ENCODE data around the gene LRRC2. TPM values are rescaled to one million over a fixed set of nuclear protein-coding genes. Genes with fewer than 3 reads are reported as not detected.

Gene LRRC2
- polyA plus RNA-seq, 3 donors: not detected

DNA sequence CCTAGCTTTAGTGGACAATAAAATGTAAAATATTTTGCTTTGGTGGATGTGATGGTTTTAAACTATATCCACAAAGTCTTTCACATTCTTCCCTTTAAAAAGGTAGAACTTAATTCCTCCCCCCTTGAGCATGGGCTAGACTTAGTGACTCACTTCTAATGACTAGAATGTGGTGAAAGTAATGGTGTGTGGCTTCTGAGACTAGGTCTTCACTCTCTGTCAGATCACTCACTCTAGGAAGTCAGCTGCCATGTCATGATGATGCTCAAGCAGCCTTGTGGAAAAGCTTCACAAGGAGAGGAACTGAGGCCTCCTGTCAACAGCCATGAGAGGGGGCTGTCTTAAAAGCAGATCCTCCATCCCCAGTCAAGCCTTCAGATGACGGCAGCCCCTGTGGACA is 4.2 kb downstream of the LRRC2 start:
- Mint-ChIP-seq H3K27me3 (ENCODE audit: low read depth in 3 of 3) (peaks cover 31 to 39% (median 36%) of the 10 kb centered on the region in 3 donors), H3K27ac (no peak overlapping the region), H3K9me3 (peaks cover 0 to 6% (median 4%) of the 10 kb centered on the region in 7 donors), H3K4me3 (no peak overlapping the region), H3K4me1 (peaks cover 23% of the 10 kb centered on the region), H3K36me3 (no peaks in the 10 kb centered on the region)
- peaks cover 12 to 19% of the 10 kb centered on the region in 2 donors for H3K4me1 ChIP-seq (ENCODE audit: control insufficient read depth in 1 of 2, insufficient read depth in 2 of 2, low read length in 2 of 2)
- H3K4me3 ChIP-seq (replicated peaks in 1 of 3; ENCODE audit: low read depth in 2 of 3, low read length in 3 of 3): no peak overlapping the region
- DNase-seq: no peak
- intact Hi-C loops (cut with micrococcal nuclease): no loop called here
- no peak overlapping the region for H3K27ac ChIP-seq (ENCODE audit: low read depth in 1 of 2, low read length in 2 of 2)
- WGBS (ENCODE audit: insufficient coverage): no CpG with 5 or more reads among the region's 1 CpG
- H4K20me1 ChIP-seq (ENCODE audit: insufficient read depth, low read length): no peaks in the 10 kb centered on the region
- H3K4me2 ChIP-seq (replicated peaks; ENCODE audit: extremely low read depth, low read length, poor library complexity, severe bottlenecking): no peak overlapping the region
- H3K36me3 ChIP-seq (replicated peaks in 1 of 2; ENCODE audit: control insufficient read depth in 1 of 2, insufficient read depth in 2 of 2, low read length in 2 of 2): no peaks in the 10 kb centered on the region
- H3K27me3 ChIP-seq (ENCODE audit: control insufficient read depth in 2 of 2, insufficient read depth in 2 of 2, low read length in 2 of 2): peaks cover 25 to 29% of the 10 kb centered on the region in 2 donors
- TF ChIP-seq, protein P1, sequence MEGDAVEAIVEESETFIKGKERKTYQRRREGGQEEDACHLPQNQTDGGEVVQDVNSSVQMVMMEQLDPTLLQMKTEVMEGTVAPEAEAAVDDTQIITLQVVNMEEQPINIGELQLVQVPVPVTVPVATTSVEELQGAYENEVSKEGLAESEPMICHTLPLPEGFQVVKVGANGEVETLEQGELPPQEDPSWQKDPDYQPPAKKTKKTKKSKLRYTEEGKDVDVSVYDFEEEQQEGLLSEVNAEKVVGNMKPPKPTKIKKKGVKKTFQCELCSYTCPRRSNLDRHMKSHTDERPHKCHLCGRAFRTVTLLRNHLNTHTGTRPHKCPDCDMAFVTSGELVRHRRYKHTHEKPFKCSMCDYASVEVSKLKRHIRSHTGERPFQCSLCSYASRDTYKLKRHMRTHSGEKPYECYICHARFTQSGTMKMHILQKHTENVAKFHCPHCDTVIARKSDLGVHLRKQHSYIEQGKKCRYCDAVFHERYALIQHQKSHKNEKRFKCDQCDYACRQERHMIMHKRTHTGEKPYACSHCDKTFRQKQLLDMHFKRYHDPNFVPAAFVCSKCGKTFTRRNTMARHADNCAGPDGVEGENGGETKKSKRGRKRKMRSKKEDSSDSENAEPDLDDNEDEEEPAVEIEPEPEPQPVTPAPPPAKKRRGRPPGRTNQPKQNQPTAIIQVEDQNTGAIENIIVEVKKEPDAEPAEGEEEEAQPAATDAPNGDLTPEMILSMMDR (IDR thresholded peaks at IDR 0.05): no peak
- H3K9ac ChIP-seq (ENCODE audit: insufficient read depth, low read length, poor library complexity, severe bottlenecking): no peak overlapping the region
- H3K79me2 ChIP-seq (ENCODE audit: insufficient read depth, low read length): no peaks in the 10 kb centered on the region
- H3K9me3 ChIP-seq (replicated peaks in 1 of 2; ENCODE audit: control insufficient read depth in 1 of 2, insufficient read depth in 1 of 2, low read length in 2 of 2): no peaks in the 10 kb centered on the region
- no peak overlapping the region for H2AFZ ChIP-seq (ENCODE audit: insufficient read depth, low read depth, low read length, poor library complexity, severe bottlenecking)

DNA sequence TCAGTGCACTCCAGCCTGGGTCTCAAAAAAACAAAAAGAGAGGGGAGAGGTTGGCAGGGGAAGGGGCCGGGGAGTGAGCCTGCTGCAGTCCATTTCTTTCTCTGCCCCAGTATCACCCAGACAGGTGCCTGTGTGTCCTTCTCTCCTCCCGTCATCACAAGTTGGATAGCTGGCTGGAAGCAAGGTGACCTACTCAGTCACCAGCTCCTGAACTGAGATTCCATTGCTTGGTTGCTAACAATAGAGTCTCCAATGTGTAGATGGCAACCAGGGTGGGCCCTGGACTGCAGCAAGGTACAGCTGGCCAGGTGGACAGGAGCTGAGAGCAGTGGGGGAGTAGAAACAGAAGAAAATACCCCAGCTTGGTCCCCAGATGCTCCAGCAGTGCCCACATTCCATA is 4.6 kb downstream of the LRRC2 start:
- Mint-ChIP-seq H3K9me3 (peaks cover 0 to 6% (median 4%) of the 10 kb centered on the region in 7 donors), H3K27ac (no peak overlapping the region), H3K4me1 (peaks cover 23% of the 10 kb centered on the region), H3K4me3 (no peak overlapping the region), H3K27me3 (ENCODE audit: low read depth in 3 of 3) (peaks cover 32 to 36% (median 35%) of the 10 kb centered on the region in 3 donors), H3K36me3 (no peaks in the 10 kb centered on the region)
- Histone ChIP-seq H3K4me2 (replicated peaks; ENCODE audit: extremely low read depth, low read length, poor library complexity, severe bottlenecking) (no peak overlapping the region), H3K4me3 (replicated peaks in 1 of 3; ENCODE audit: low read depth in 2 of 3, low read length in 3 of 3) (no peak overlapping the region), H3K9ac (ENCODE audit: insufficient read depth, low read length, poor library complexity, severe bottlenecking) (no peak overlapping the region), H3K79me2 (ENCODE audit: insufficient read depth, low read length) (no peaks in the 10 kb centered on the region), H4K20me1 (ENCODE audit: insufficient read depth, low read length) (no peaks in the 10 kb centered on the region), H3K27ac (ENCODE audit: low read depth in 1 of 2, low read length in 2 of 2) (no peak overlapping the region), H2AFZ (ENCODE audit: insufficient read depth, low read depth, low read length, poor library complexity, severe bottlenecking) (no peak overlapping the region), H3K9me3 (replicated peaks in 1 of 2; ENCODE audit: control insufficient read depth in 1 of 2, insufficient read depth in 1 of 2, low read length in 2 of 2) (no peaks in the 10 kb centered on the region), H3K36me3 (replicated peaks in 1 of 2; ENCODE audit: control insufficient read depth in 1 of 2, insufficient read depth in 2 of 2, low read length in 2 of 2) (no peaks in the 10 kb centered on the region), H3K4me1 (ENCODE audit: control insufficient read depth in 1 of 2, insufficient read depth in 2 of 2, low read length in 2 of 2) (peaks cover 12 to 19% of the 10 kb centered on the region in 2 donors), H3K27me3 (ENCODE audit: control insufficient read depth in 2 of 2, insufficient read depth in 2 of 2, low read length in 2 of 2) (peaks cover 22 to 26% of the 10 kb centered on the region in 2 donors)
- DNase-seq: no peak
- WGBS (ENCODE audit: insufficient coverage): 100% methylated on average over 1 of the region's 2 CpGs
- TF ChIP-seq, protein P1 (IDR thresholded peaks at IDR 0.05): no peak
- intact Hi-C loops (cut with micrococcal nuclease): no loop called here

Data from CD14-positive monocyte (primary cell).